ENCODE data around the gene GPR156. TPM values are rescaled to one million over a fixed set of nuclear protein-coding genes. Genes with fewer than 3 reads are reported as not detected.

GPR156 gene
- polyA plus RNA-seq, 1 of the 3 experiments (the other 2 are of a cell fraction) = 0.31 TPM

DNA sequence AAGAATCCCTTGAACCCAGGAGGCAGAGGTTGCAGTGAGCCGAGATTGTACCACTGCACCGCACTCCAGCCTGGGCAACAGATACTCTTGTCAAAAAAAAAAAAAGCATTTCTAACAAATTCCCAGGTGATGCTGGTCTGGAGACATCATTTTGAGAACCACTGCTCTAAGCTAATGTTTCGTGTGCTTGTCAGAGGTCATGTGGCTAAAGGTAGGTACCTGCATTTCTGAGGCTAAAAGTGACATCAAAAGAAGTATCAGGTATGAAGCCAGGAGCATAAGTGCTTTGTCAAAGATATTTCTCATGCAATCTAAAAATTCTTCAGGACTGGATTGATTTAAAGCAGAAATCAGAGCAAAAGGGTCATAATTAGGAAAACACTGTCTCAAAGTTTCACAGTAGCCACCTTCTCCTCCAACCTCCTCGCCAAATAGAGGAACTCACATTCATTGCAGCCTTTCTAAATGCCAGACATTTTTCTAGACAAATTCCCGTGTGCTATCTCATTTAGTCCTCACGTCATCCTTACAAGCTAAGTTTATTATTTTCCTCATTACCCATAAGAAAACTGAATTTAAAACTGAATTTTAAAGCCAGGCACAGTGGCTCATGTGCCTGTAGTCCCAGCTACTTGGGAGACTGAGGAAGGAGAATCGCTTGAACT, 165.0 kb downstream of the GPR156 start:
- 92% methylated on average over 7 of the region's 7 CpGs for WGBS (ENCODE audit: low lambda C conversion rate)
- no peaks in the 10 kb centered on the region for H4K20me1 ChIP-seq (ENCODE audit: insufficient read depth)
- POLR2A ChIA-PET = no interaction called here

More for the DNA sequence above, 165.0 kb downstream of the GPR156 start:
- TF ChIP-seq, protein P1, sequence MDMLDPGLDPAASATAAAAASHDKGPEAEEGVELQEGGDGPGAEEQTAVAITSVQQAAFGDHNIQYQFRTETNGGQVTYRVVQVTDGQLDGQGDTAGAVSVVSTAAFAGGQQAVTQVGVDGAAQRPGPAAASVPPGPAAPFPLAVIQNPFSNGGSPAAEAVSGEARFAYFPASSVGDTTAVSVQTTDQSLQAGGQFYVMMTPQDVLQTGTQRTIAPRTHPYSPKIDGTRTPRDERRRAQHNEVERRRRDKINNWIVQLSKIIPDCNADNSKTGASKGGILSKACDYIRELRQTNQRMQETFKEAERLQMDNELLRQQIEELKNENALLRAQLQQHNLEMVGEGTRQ (IDR thresholded peaks at IDR 0.05; ENCODE audit: borderline replicate concordance, low read depth, low read length) = no peak
- no peak overlapping the region for H3K27ac ChIP-seq (ENCODE audit: low read depth in 2 of 2, low read length in 1 of 2)
- CTCF ChIA-PET = interaction anchor here (1.3 kb wide), 1 partner anchor 11 kb away, joined by 4 read pairs; no protein-coding TSS in a partner anchor
- no peak overlapping the region for H3K4me2 ChIP-seq
- no peak overlapping the region for H3K9ac ChIP-seq
- no peak for DNase-seq
- no peaks in the 10 kb centered on the region for H3K27me3 ChIP-seq (ENCODE audit: insufficient read depth)
- H3F3A ChIP-seq (replicated peaks; ENCODE audit: insufficient read depth) = no peaks in the 10 kb centered on the region
- peaks cover 0 to 6% of the 10 kb centered on the region in 2 experiments; a peak in 1 of 4 replicates for H3K4me1 ChIP-seq (ENCODE audit: control insufficient read depth in 1 of 2, insufficient read depth in 2 of 2, low read depth in 1 of 2, low read length in 1 of 2)
- no peaks in the 10 kb centered on the region for H3K36me3 ChIP-seq (replicated peaks in 1 of 2; ENCODE audit: control insufficient read depth in 1 of 2, insufficient read depth in 2 of 2, low read length in 1 of 2)
- no peaks in the 10 kb centered on the region for H3K9me3 ChIP-seq
- H3K4me3 ChIP-seq (ENCODE audit: low read depth in 2 of 2, low read length in 1 of 2) = no peak overlapping the region
- H3K79me2 ChIP-seq (ENCODE audit: insufficient read depth) = no peaks in the 10 kb centered on the region
- no peaks in the 10 kb centered on the region for H3K9me2 ChIP-seq
- H2AFZ ChIP-seq (ENCODE audit: low read depth) = no peak overlapping the region

Small RNA genes within 50 kb of the gene (small RNA-seq; reads per million reads assigned to genes)
- gene RF00019 = 0 reads per million in 7 experiments
- 0 to 0.13 (median 0) reads per million in 7 experiments for gene RN7SL397P

Other genes with a start within 250 kb of the GPR156 start
- 15.9 and 19.7 TPM in 2 replicates for gene GSK3B, start 190.8 kb downstream of the GPR156 start, polyA plus RNA-seq (2012; rRNA removed)
- gene LRRC58, start 64.1 kb upstream of the GPR156 start, polyA plus RNA-seq (2012; rRNA removed) = 5.8 and 8.1 TPM in 2 replicates
- 329 and 454 TPM in 2 replicates for gene FSTL1, start 165.8 kb upstream of the GPR156 start, polyA plus RNA-seq (2012; rRNA removed)